Activated naive CD4-positive, alpha-beta T cell treated with Interleukin-2 at 50 U/mL for 16 hours (primary cell): ENCODE data around the gene ALAD.
"Not testable (repeated sequence)": the region's sequence is repeated elsewhere in the genome, so short reads cannot be mapped to it uniquely, and the experiment has no call there.

Experiments
- DNase-seq: peaks from one replicate; pipeline ENCODE4 v3.0.0-alpha.2; 2020

The ALAD gene

DNA sequence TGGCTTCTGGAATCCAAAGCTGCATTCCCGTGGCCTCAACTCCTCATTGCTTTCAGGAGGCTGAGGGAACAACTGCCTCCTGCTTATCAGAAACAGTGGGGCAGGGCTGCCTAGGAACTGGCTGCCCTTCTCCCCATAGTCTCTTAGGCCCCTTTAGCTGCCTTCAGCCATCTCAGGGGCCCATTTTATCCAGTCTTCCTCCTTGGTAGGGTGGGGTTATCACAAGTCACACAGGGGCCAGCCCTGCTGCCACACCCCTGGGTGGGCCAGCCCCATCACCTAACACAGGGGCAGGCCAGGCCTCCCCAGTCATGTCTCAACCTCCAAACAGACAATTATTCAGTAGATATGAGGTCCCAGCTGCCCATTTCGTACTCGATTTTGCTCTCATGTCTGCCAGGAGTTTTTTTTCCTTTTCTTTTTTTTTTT is 3.9 kb downstream of the ALAD start:
- DNase-seq, result no peak

DNA sequence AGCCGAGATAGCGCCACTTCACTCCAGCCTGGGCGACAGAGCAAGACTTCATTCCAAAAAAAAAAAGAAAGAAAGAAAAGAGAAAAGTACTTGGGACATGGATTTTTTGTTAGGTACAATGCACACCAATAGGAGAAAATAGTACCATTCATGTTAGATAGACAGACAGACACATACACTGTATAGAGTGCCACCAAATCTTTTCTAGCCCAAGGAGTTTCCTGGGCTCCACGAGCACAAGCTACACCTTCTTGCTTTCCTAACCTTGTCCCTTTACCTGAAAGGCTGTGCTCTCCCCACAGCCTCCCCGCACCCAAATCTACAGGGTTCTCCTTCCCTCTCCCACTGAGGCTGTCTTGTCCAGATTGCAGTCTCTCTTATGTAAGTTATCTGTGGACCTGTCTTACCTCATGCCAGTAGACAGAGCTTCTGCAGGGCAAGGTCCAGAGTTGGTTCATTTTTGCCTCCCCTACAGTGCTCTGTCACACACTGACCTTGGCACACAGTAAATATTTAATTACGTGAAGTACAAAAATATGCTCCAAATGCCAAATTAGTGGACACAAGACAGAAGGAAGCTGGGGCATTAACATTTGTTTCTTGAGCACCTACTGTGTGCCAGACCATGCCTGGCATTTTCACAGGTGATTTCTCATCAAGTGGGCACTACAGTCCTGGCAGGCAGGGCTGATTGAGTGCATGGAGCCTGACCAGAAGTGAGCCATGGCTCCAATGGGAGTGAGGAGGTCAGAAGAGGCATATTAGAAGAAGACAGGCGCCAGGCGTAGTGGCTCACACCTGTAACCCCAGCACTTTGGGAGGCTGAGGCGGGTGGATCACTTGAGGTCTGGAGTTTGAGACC is 5.9 kb downstream of the ALAD start:
- no peak for DNase-seq

DNA sequence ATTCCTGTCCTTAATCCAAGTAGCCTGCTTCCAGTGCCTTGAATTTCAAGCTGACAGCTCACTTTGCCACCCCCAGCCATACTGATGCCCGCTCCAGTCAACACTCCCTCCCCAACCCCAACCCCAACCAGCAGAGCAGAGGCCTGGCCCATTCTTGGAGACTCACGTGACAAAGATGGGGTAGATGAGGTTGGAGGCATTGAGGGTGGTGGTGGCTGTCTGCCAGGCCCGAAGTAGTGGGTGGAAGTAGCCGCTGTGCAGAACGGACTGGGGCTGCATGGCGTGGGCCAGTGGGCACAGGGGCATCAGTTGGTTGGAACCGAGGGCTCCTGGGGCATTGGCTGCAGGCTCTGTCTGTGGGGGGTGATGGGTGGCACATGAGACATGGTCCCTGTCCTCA is 7.8 kb downstream of the ALAD start:
- DNase-seq, result no peak

DNA sequence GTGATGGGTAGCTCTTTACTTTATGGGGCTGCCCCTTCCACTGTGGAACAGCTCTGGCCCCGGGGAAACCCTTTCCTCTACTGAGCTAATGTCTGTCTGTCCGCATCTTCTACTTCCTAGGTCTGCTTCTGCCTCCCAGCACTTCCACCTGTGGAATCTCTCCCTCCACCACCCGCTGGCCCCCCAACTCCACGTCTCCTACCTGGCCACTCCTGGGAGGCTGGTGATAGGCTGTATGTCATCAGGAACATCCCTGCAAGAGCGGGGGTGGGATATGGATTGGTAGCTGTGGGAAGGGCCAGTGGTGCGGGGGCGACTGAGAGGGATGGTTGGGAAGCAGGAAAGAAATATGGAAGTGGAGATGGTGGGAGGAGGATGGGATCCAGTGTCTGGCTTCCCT is 9.2 kb downstream of the ALAD start:
- DNase-seq, result no peak

DNA sequence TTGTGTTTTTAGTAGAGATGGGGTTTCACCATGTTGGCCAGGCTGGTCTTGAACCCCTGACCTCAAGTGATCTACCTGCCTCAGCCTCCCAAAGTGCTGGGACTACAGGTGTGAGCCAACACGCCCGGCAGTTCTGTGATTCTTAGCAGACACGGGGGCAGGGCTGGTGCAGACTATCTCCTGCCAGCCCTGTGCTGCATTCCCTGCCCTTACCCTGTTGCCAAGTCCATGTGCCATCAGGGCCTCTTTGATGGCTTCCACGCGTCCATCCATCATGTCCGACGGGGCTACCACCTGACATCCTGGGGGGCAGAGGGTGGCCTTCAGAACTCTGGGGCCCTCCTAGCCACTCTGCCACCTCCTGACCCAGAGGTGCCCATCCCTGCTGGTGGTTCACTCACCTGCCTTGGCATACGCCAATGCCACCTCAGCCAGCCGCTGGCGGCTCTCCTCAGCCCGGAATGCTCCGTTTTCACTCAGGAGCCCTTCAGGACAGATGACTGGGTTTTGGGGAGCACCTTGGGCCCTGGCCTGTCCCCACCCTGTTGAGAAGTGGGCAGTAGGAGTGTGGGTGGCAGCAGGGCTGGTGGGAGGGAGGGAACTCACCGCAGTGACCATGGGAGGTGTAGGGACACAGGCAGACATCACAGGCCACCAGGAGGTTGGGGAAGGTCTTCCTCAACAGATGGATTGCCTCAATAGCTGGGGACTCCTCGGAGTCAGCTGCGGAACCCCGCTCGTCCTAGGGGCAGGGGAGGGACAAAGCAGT is 10.7 kb downstream of the ALAD start:
- no peak for DNase-seq

DNA sequence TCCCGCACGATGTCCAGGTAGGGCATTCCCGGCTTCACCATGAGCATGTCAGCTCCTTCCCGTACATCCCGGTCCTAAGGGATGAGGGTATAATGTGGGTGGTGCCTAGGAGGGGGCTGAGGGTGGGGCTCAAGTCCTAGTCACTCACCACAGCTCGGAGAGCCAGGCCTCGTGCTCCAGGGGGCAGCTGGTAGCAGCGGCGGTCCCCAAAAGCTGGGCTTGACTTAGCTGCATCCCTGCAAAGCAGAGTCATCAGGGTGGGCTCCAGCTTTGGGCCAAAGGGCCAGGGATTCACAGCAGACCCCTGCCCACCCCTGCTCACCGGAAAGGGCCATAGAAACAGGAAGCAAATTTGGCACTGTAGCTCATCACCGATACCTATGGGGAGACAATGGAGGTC is 11.6 kb downstream of the ALAD start:
- DNase-seq, result no peak

DNA sequence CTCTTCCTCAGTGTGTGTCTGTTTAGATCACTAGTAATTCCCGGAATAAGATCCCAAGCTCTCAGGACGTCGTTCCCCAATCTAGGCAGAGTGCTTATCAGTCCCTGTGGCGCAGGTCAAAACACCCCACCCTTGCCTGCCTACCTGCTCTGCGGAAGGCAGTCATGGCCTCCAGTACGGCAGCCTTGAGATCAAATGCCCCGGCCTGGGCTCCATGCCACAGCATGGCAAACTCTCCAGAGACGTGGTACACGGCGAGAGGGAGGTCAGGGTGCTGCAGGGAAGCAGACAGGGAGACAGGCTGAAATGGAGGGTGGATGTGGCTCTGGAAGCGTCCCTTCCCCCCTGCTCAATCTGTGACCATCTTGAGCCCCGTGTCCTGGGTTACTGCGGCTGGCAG is 12.3 kb downstream of the ALAD start:
- DNase-seq, result no peak

DNA sequence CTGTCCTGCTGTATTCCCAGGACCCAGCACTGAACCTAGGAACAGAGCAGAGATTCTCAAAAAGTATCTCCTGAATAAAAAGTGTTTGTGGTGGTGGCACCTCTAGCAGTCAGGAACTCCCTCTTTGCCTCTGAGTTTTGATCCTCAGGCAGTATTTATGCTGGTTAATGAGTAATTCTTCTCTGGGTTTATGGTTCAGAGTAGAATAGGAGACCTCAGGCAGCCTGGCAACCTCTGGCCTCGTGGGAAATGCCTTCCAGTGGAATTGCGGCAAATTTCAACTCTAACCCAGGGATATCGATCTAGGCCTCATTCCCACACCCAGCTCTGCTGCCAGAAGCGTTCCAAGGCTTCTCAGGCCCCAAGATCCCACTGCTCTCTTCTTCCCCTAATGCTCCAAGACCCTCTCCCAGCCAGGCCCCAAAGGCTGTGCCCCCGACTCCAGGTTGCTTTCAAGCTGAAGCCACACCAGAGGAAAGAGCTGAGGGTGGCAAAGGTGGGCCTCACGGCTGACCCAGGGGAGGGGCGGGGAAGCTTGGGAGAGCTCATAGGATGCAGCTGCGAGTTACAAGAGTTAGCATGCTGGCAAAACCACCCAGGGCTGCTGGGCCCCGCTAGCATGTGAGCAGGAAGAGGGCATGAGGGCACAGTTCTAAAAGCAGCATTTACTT is 13.4 kb downstream of the ALAD start:
- no peak for DNase-seq

DNA sequence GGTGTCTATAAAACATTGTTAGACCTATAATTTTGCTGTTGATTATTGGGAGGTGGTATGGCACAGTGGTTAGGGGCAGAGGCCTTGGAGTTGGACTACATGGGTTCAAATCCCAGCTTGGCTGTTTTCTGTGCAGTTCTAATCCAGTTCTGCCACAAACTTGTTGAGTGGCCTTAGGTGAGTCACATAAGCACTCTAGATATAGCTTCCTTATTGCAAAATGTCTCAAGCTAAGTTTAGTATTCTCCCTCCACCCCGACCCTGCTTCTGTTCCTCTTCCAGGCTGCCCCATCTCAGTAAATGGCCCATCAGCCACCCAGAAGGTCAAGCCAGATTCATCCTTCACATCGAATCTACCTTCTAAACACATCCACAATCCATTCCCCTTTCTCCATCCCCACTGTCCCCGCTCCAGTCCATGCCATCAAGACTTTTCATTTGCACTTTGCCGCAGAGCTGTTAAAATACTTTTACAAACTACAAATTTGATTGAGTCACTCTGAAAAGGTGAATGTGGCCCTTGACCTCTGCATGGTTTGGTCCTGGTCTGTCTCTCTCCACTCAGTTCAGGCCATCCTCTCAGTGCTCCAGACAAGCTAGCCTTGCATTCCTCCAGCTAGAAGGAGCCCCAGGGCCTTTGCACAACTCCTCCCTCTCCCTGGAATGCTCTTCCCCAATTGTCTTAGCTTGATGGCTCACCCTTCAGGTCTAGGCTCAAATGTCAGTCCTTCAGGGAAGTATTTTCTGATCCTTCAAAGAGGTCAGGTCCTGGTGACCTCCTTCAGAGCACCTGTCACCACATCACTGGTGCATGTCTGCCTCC is 14.3 kb downstream of the ALAD start:
- no peak for DNase-seq

DNA sequence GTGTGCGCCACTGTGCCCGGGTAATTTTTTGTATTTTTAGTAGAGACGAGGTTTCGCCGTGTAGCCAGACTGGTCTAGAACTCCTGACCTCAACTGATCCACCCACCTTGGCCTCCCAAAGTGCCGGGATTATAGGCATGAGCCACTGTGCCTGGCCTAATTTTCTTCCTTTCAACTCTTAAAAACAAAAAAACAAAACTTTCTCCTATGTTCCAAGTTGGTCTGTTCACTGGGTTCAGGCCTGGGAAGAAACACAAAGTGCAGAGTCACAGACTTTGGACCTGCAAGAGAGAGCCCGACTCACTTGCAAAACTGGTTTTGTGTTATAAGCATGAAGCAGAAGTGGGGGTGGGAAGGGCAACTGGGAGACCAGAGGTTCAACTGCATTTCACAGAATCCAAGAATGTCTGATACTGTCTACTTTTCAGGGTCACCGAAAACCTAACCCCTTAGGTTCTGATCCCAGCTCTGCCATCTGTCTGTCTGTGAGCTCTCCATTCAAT is 19.1 kb downstream of the ALAD start:
- no peak for DNase-seq

DNA sequence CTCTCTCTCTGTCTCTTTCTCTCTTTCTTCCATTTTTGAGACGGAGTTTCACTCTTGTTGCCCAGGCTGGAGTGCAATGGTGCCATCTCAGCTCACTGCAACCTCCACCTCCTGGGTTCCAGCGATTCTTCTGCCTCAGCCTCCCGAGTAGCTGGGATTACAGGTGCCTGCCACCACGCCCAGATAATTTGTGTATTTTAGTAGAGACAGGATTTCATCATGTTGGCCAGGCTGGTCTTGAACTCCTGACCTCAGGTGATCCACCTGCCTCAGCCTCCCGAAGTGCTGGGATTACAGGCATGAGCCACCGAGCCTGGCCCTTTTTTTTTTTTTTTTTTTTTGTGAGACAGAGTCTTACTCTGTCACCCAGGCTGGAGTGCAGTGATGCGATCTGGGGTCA is 19.6 kb downstream of the ALAD start:
- not testable (repeated sequence) for DNase-seq

DNA sequence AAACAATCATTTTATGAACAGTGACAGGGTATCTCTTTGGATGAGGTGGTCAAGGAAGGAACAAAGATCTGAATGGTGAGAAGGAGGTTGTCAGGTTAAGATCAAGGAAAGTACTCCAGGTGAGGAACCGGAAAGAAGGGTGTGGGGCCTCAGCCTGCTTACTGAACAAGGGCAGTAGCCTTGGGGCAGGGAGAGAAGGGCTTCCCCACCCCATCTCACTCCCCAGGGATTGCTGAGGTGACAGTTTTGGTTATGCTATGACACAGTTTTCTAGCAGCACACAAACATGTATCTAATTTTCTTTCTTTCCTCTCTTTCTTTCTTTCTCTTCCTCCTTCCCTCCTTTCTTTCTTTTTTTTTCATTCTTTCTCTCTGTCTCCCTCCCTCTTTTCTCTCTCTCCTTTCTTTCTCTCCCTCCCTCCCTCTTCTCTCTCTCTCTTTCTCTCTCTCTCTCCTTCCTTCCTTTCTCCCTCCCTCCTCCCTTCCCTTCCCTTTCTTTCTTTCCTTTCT is 20.2 kb downstream of the ALAD start:
- DNase-seq, result no peak

DNA sequence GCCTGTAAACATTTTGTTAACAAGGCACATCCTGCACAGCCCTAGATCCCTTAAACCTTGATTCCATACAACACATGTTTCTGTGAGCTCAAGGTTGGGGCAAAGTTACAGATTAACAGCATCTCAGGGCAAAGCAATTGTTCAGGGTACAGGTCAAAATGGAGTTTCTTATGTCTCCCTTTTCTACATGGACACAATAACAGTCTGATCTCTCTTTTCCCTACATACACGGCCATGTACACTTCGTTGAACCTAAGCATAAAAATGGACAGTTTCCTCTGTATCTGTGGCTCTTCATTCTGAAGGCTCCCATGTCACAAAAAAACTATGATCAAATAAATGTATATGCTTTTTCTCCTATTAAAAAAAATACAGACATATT is 21.3 kb downstream of the ALAD start:
- not testable (repeated sequence) for DNase-seq

DNA sequence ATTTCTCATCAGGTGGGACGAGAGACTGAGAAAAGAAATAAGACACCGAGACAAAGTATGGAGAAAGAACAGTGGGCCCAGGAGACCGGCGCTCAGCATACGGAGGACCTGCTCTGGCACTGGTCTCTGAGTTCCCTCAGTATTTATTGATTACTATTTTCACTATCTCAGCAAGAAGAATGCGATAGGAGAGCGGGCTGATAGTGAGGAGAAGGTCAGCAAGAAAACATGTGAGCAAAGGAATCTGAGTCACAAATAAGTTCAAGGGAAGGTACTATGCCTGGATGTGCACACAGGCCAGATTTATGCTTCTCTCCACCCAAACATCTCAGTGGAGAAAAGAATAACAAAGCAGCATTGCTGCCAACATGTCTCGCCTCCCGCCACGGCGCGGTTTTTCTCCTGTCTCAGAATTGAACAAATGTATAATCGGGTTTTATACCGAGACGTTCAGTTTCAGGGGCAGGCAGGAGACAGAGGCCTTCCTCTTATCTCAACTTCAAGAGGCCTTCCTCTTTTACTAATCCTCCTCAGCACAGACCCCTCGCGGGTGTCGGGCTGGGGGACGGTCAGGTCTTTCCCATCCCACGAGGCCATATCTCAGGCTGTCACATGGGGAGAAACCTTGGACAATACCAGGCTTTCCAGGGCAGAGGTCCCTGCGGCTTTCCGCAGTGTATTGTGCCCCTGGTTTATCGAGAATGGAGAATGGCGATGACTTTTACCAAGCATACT is 21.8 kb downstream of the ALAD start:
- not testable (repeated sequence) for DNase-seq

DNA sequence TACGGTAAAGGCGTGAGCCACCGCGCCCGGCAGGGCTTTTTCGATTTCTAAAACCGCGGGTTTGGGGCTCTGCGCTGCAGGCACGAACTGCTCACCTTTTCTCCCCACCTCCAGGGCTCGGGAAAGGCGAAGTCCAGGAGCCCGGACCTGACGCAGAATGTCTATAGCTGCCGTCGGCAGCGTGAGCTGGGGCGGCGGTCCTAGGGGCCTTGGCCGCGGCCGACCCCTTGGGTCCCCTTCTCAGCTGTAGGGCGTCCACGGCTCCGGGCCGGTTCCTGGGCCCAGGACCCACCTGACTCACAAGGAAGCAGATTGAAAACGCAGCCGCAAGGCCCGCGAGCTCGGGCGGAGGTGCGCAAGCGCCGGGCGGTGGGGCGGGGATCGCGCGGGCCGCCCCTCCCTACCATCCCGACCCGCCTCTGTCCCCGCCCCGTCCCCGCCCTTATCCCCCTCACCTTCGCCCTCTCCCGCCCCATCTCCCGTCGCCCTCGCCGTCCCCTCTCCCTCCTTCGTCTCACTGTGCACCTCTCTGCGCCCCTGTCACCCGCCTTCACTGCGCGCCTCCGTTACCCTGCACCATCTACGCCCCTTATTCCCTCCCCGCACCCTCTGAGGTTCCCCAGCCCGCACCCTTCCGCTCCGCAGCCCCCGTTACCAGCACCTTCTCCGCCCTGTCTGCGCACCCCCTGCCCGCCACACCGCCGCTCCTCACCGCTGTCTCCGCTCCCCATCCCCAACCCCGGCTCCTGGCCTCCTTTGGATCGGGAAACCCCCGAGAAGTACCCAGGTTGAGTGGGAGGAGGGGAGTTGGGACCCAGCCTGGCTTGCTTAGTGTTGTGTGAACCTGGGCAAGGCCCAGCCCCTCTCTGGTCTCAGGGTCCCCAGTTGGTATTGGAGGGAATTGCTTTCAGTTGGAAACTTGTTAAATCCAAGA is 24.2 kb downstream of the ALAD start, which contains the start of gene HDHD3:
Gene HDHD3 (minus strand): TSS at position 353 of the 934 bp plus-strand sequence. CDS start 2,632 bp downstream, outside the sequence.
- DNase-seq, result peak; percentile 72

DNA sequence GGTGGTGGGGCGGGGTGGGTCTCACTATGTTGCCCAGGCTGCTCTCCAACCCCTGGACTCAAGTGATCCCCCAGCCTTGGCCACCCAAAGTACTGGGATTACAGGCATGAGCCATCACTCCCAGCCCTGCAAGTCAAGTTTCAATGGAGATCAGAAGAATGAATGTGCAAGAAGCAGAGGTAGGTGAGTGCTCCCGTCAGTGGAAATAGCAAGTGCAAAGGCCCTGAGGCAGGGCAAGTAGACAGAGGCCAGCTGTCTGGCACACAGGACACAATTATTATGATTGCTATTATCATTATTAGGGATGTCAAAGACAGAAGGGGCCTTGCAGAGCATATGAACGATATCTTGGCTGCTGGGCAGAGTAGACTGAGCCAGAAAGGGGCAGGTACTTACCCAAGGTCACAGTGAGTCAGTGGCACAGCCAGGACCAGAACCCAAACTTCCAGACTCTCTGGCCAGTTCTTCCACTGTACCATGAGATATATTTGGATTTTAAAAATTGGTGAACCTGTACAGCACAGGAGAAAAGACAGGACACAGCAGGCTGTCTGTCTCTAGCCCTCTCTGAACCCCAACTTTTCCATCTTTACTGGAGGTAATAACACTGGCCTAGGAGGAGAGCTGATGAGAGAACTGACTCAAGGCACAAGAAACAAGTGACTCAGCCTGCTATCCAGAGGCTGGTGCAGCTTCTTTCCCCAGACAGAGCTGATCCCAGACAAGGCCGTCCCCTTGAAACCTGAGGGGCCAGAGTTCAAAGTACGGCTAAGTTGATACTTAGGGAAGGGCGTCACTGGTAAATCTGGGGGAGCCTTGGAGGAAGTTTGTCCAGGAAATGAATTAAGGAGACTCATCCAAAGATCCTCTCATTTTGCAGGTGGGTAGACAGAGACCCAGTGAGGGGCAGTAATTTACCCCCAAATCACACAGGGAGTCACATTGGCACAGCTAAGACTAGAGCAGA is 25.7 kb downstream of the ALAD start:
- no peak for DNase-seq

DNA sequence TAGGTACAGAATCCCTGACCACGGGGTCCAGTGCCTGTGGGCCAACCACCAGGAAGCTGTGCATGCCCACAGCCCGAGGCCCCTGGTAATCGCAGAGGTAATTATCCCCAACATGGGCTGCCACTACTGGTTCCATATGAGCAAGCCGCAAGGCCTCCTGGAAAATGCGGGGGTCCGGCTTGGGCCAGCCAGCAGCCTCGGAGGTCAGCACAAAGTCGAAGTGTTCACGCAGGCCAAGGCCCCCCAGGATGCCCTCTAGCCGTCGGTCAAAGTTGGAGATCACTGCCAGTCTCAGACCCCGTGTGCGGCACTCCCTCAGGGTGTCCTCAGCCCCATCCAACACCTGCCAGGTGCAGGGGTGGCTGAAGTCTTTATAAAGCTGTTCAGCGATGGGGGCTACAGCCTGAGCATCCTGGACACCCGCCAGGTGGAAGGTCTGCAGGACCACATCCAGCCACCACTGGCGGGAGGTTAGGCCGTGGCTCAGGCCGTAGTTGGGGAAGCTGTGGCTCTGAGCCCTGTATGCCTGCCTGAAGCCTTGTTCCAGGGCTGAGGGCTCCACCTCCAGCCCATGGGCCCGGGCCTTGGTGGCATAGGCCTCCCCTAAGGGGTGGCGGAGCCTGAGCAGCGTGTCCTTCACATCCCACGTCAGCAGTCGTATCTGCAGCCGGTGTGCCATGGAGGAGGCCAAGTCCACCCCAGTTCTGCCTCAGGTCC is 27.2 kb downstream of the ALAD start:
- DNase-seq, result no peak

DNA sequence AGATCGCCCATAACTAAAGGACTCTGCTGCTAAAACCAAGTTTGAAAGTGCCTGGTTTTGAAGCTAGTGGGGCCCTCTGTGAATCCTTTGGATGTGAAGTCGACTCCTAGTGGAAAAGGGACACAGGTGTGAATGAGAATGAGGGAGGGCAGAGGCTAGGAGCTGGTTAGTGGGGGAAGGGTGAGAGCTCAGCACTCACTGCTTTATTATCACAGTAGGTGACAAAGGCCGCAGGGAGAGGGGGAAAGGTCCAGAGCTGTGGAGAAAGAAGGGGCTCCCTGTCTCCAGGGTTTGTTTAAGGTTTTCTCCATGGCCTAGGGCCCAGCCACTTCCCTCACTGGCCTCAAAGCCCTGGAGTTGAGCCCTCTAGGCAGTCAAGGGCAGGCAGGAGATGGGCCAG is 27.8 kb downstream of the ALAD start:
- DNase-seq, result no peak
